A673 (cell line): Measurements from ENCODE around the gene TRUB2. TPM values are rescaled to one million over a fixed set of nuclear protein-coding genes. Genes with fewer than 3 reads are reported as not detected.

ENCODE experiments used
- BruUV-seq: library from RNA; stranded (reverse); fragments of 400-500 nt; replicated peaks from 2 replicates; lab custom pipeline; 2021; lab: Mats Ljungman, UMichigan
- CTCF ChIA-PET: fragments of 300-600 bp; sonication (Branson Sonifier 250); formaldehyde crosslinking; loops from one replicate; lab custom pipeline; 2022; ENCODE audit warnings: antibody characterized with exemption; lab: Charles Lee
- POLR2A ChIA-PET: fragments of 300-600 bp; sonication (Branson Sonifier 250); formaldehyde crosslinking; loops from one replicate; lab custom pipeline; 2022; ENCODE audit warnings: antibody characterized with exemption; ENCODE audit not compliant: low non-redundant PET; lab: Charles Lee
- DNase-seq: peaks from one replicate; pipeline ENCODE4 v3.0.0-alpha.2; 2015; ENCODE audit warnings: low spot score
- H3K27ac ChIP-seq: fragments of 200-600 bp; sonication (generic); 2 replicates; pipeline ENCODE4 v1.5.1; 2016; ENCODE audit warnings: mixed run types, low read depth, mild to moderate bottlenecking, mixed read lengths, antibody characterized with exemption, low read length; ENCODE audit not compliant: poor library complexity, severe bottlenecking
- H3K27me3 ChIP-seq: fragments of 200-600 bp; sonication (generic); replicated peaks from 2 replicates; pipeline ENCODE4 v1.6.1; 2017; ENCODE audit warnings: mixed run types, low read depth, mild to moderate bottlenecking, mixed read lengths, antibody characterized with exemption, low read length; ENCODE audit not compliant: insufficient read depth, poor library complexity
- H3K36me3 ChIP-seq: fragments of 200-600 bp; sonication (generic); 2 replicates; pipeline ENCODE4 v1.6.1; 2016; ENCODE audit warnings: mixed run types, mild to moderate bottlenecking, mixed read lengths, antibody characterized with exemption, low read length; ENCODE audit not compliant: insufficient read depth, poor library complexity, severe bottlenecking
- H3K4me1 ChIP-seq: fragments of 200-600 bp; sonication (generic); 2 replicates; pipeline ENCODE4 v1.6.1; 2017; ENCODE audit warnings: mixed run types, mild to moderate bottlenecking, mixed read lengths, antibody characterized with exemption, low read length; ENCODE audit not compliant: insufficient read depth, poor library complexity, severe bottlenecking
- H3K4me3 ChIP-seq: fragments of 200-600 bp; sonication (generic); 2 replicates; pipeline ENCODE4 v1.5.1; 2016; ENCODE audit warnings: low read depth, mixed run types, mild to moderate bottlenecking, mixed read lengths, low read length; ENCODE audit not compliant: poor library complexity, severe bottlenecking
- H3K9me3 ChIP-seq: fragments of 200-600 bp; sonication (generic); 2 replicates; pipeline ENCODE4 v1.6.1; 2016; ENCODE audit warnings: mixed run types, low read depth, mild to moderate bottlenecking, mixed read lengths, antibody characterized with exemption, low read length; ENCODE audit not compliant: poor library complexity, severe bottlenecking
- EZH2 ChIP-seq: fragments of 200-600 bp; sonication (generic); IDR thresholded peaks from 2 replicates; pipeline ENCODE4 v1.6.1; 2017; ENCODE audit warnings: borderline replicate concordance, low read depth, mild to moderate bottlenecking, mixed read lengths, antibody characterized with exemption, low read length; ENCODE audit not compliant: poor library complexity, severe bottlenecking
- intact Hi-C: fragments of 100-400 bp; cut with micrococcal nuclease; formaldehyde crosslinking; loops from one replicate; pipeline ENCODE4 v1.10.0; 2022; ENCODE audit not compliant: unreplicated experiment
- total RNA-seq: library from RNA; stranded (reverse); gene quantifications from 2 replicates; pipeline ENCODE4 v1.2.3, GENCODE V29; 2021
- TF ChIP-seq, protein P1 (sequence below): fragments of 300-800, 200-600 bp; sonication (generic); conservative IDR thresholded peaks from 2 replicates; pipeline ENCODE4 v1.5.1; 2017; ENCODE audit warnings: low read depth, mild to moderate bottlenecking, antibody characterized with exemption, low read length, moderate library complexity, mixed read lengths

Gene TRUB2
- total RNA-seq, 1 experiment from 2014 or later, result 57.4 TPM

DNA sequence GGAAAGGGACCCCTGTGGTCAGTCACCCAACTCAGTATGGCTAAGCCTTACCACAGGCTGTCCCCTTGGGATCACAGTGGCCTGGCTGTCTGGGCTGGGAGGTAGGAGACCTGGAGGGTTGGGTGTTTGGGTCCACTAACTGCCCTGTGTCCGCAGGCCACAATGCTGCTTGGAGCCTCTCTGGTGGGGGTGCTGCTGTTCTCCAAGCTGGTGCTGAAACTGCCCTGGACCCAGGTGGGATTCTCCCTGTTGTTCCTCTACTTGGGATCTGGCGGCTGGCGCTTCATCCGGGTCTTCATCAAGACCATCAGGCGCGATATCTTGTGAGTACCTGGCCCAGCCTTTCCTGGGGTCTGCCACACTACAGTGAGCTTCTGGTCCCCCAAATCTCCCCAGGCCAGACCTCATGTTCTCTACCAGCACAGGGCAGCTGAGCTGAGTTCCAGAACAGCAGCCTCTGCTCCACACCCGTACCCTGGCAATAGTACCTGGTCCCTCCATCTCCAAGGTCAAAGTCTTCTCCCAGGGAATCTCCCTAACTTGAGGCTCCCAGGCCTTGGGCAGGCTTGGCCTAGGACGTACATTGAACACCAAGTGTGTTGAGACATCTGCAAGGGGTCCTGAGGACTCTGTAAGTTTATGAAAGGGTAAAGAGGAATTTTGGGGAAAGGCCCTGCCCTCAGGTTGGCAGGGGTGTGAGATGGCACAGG is 20.9 kb upstream of the TRUB2 start:
- intact Hi-C loops, result no loop called here
- Histone ChIP-seq H3K9me3 (no peaks in the 10 kb centered on the region), H3K4me1 (peaks cover 5% of the 10 kb centered on the region), H3K4me3 (no peak overlapping the region), H3K36me3 (peaks cover 28% of the 10 kb centered on the region), H3K27me3 (no peaks in the 10 kb centered on the region), H3K27ac (no peak overlapping the region)
- ChIA-PET POLR2A (no interaction called here), CTCF (interaction anchor here (0.7 kb wide), 1 partner anchor 13 kb away, joined by 3 read pairs; no protein-coding TSS in a partner anchor)
- no TSS peak for BruUV-seq
- no peak for TF ChIP-seq EZH2
- TF ChIP-seq, protein P1, sequence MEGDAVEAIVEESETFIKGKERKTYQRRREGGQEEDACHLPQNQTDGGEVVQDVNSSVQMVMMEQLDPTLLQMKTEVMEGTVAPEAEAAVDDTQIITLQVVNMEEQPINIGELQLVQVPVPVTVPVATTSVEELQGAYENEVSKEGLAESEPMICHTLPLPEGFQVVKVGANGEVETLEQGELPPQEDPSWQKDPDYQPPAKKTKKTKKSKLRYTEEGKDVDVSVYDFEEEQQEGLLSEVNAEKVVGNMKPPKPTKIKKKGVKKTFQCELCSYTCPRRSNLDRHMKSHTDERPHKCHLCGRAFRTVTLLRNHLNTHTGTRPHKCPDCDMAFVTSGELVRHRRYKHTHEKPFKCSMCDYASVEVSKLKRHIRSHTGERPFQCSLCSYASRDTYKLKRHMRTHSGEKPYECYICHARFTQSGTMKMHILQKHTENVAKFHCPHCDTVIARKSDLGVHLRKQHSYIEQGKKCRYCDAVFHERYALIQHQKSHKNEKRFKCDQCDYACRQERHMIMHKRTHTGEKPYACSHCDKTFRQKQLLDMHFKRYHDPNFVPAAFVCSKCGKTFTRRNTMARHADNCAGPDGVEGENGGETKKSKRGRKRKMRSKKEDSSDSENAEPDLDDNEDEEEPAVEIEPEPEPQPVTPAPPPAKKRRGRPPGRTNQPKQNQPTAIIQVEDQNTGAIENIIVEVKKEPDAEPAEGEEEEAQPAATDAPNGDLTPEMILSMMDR, result no peak
- no peak for DNase-seq

DNA sequence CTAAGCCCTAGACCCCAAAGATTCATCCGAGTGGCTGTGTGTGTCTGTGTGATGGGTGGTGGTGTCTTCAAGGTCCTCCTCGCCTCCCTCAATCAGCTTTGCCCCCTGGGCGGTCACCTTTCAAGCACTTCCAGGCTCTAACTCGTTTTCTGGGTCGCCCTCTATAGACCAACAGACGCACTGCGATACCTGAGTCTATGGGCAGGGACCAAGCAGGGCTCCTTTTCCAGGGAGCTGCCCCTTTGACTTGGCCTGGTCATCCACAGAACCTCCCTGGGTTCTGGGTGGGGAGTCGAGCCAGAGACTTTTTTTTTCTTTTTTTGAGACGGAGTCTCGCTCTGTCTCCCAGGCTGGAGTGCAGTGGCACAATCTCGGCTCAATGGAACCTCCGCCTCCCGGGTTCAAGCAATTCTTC is 19.2 kb upstream of the TRUB2 start:
- Histone ChIP-seq H3K9me3 (no peaks in the 10 kb centered on the region), H3K4me3 (peak overlapping the region; percentile 92), H3K4me1 (peaks cover 5% of the 10 kb centered on the region), H3K36me3 (peaks cover 21% of the 10 kb centered on the region), H3K27me3 (no peaks in the 10 kb centered on the region), H3K27ac (no peak overlapping the region)
- CTCF ChIA-PET, result interaction anchor here (0.6 to 1.3 kb wide), 3 partner anchors 21 to 1459 kb away, joined by 4 to 6 read pairs (median 5); no protein-coding TSS in a partner anchor
- POLR2A ChIA-PET, result no interaction called here
- TF ChIP-seq EZH2, result no peak
- TF ChIP-seq, protein P1, result peak; percentile 67
- intact Hi-C loops, result loop anchor here (2.0 kb wide), 1 partner anchor 47 kb away; no protein-coding TSS in a partner anchor
- peak; percentile 68 for DNase-seq
- no TSS peak for BruUV-seq

DNA sequence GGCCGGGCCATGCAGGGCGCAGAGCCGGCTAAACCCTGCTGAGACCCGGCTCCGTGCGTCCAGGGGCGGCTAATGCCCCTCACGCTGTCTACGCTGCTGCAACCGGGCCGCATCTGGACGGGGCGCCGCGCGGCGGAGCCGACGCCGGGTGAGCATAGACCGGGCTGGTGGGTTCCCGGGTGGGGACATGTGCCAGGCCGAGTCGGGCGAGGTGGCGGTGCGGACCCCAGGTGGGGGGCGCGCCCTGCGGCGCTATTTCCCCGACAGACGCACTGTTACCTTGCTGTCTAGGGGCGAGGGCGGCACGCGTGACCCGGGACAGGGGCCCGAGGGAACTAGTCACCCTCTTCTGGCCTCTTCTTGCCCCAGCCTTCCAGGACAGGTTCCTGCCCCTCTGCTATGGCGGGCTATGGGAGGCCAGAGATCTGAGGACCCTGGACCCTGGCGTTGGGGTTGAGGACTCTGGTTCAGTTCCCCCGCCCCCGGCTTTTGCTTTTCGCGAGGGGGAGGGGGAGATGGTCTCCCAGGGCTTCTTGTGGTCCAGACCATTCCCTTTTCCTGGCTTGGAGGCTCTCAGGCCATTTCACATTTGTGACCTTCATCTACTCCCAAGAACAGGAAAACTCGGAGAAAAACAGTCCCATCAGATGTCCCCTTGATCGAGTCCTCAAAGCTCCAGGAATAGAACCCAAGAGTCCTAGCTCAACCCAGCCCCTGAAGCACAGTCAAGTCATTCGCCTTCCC is 18.6 kb upstream of the TRUB2 start:
- TF ChIP-seq EZH2, result no peak
- TF ChIP-seq, protein P1, result no peak

More for the DNA sequence above, 18.6 kb upstream of the TRUB2 start:
- Histone ChIP-seq H3K4me1 (peaks cover 5% of the 10 kb centered on the region), H3K27me3 (no peaks in the 10 kb centered on the region), H3K36me3 (peaks cover 19% of the 10 kb centered on the region), H3K9me3 (no peaks in the 10 kb centered on the region), H3K27ac (peak overlapping the region; percentile 60), H3K4me3 (peak overlapping the region; percentile 92)
- DNase-seq, result peak; percentile 18
- intact Hi-C loops, result loop anchor here (2.0 kb wide), 1 partner anchor 46 kb away; no protein-coding TSS in a partner anchor
- no TSS peak for BruUV-seq
- CTCF ChIA-PET, result interaction anchor here (0.6 to 1.3 kb wide), 3 partner anchors 21 to 1459 kb away, joined by 4 to 6 read pairs (median 5); no protein-coding TSS in a partner anchor
- POLR2A ChIA-PET, result no interaction called here
